GM19238 (cell line): ENCODE measurements around the gene SLC8A2.

Experiments
- DNase-seq: peaks from one replicate; pipeline ENCODE4 v3.0.0; 2011; ENCODE audit warnings: low spot score; ENCODE audit not compliant: insufficient read length

SLC8A2 gene

GRCh38 chr19:47459477-47459876 is 12.2 kb downstream of the SLC8A2 start:
- no peak for DNase-seq

DNA sequence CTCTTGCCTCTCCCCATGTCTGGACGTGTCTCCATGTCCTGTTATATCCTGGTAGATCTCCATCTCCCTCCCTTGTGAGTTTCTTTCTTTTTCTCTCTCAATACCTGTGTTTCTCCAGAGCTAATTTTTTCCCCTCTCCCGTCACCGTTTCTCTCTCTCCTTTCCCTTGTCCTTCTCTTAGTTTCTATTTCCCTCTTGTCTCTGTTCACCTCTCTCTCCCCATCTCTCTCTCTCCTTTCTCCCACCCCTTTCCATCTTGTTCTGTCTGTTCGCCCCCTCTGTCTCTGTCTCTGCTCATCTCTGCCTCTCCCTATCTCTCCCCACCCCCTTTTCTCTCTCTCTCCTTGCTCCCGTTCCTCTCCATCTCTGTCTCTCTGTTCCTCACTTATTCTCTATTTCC is 13.0 kb downstream of the SLC8A2 start:
- no peak for DNase-seq

DNA sequence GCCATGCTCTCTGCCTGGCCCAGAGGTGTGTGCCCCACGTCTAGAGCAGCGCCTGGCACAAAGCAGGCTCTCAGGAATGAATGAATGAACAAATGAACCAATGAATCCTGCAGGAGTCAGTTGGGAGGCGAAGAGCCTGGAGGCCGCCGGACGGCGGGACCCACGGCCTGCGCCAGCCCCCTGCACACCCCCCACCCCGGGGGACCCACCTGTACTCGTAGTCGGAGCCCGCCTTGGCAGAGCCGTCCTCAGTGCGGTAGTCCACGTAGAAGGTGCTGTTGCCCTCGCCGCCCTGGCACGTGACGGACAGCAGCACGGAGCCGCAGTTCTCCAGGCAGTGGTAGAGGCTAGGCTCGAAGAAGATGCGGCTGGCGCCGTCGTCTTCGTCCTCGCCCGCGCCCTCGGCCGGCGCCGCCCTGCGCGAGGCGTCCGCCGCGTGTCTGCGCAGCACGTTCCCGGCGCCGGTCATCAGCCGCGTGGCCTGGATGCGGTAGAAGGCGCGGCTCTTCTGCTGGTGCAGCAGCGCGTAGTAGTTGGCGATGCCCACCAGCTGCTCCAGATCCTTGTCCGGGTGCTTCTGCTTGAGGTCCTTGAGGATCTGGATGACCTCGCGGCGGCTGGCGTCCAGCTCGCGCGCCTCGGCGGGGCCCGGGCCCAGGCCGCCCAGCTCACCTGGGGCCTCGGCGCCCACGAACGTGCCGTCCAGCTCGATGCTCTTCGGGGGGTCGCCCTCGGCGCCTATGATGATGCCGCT is 14.8 kb downstream of the SLC8A2 start:
- no peak for DNase-seq

- no peak for DNase-seq
Measured at GRCh38 chr19:47450478-47450877, 21.2 kb downstream of the SLC8A2 start.

- no peak for DNase-seq
Measured at GRCh38 chr19:47448360-47448727, 23.3 kb downstream of the SLC8A2 start.

GRCh38 chr19:47447470-47448359 is 24.0 kb downstream of the SLC8A2 start:
- DNase-seq: no peak

- no peak for DNase-seq
Measured at GRCh38 chr19:47446534-47447469, 24.9 kb downstream of the SLC8A2 start.

GRCh38 chr19:47445937-47446402 is 25.7 kb downstream of the SLC8A2 start:
- no peak for DNase-seq

DNA sequence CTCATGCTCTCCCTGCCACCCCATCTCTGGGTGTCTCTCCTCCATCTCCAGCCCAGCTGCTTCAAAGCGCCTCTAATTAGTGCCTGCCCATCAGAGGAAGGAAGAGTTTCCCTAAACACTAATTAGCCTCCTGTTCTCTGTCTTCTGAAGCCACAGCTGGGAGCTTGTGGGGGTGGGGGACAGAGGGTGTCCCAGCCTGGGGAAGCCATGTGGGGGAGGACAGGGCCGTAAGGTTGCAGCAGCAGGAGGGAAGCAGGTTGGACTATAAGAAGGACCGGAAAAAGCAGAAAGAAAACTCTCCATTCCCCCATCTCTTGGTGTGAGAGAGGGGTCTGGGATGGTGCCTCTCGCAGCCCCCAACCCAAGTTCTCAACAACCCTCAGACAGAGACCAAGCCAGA is 26.2 kb downstream of the SLC8A2 start:
- no peak for DNase-seq

GRCh38 chr19:47444388-47444821 is 27.3 kb downstream of the SLC8A2 start:
- DNase-seq: no peak

GRCh38 chr19:47443331-47443730 is 28.4 kb downstream of the SLC8A2 start:
- DNase-seq: no peak

- DNase-seq: no peak
Measured at GRCh38 chr19:47438793-47439220, 32.9 kb downstream of the SLC8A2 start.

DNA sequence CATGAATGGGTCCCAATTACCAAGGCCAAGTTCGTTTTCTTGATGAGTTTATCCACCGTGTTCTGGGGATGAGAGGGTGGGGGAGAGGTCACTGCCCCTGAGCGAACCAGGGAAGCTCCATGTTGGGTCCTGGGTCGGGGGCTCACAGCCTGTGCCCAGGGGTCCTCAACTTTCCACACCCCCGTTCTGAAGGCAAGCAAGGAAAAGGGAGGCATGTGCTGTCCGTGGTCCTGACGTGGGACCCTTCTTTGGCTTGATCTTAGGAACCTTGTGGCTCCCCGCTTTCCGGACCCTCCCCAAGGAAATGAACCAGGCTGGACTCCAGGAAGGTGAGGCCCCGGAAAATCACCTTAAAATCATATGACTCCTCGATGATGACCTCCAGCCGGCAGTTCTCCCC is 34.2 kb downstream of the SLC8A2 start:
- no peak for DNase-seq

GRCh38 chr19:47436712-47437401 is 34.8 kb downstream of the SLC8A2 start:
- DNase-seq: peak; percentile 81

GRCh38 chr19:47435883-47436417 is 35.7 kb downstream of the SLC8A2 start:
- DNase-seq: no peak

DNA sequence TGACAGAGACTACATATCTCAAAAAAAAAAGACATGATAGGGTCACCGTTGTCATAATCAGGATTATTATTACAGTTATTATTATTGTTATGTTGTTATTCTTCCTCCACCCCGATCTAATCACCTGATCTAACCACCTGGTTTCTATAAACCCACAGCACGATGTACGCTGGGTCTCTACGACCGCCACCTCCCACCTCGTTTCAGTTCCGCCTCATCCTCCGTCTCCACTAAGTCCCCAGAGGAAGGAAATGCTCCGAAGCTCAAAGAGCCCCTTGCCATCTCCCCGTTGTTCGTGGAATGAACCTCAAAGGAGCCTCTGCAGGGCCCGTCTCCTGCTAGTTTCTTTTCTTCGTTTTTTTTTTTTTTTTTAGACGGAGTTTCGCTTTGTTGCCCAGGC is 36.5 kb downstream of the SLC8A2 start:
- no peak for DNase-seq

GRCh38 chr19:47434088-47434487 is 37.6 kb downstream of the SLC8A2 start:
- DNase-seq: no peak

DNA sequence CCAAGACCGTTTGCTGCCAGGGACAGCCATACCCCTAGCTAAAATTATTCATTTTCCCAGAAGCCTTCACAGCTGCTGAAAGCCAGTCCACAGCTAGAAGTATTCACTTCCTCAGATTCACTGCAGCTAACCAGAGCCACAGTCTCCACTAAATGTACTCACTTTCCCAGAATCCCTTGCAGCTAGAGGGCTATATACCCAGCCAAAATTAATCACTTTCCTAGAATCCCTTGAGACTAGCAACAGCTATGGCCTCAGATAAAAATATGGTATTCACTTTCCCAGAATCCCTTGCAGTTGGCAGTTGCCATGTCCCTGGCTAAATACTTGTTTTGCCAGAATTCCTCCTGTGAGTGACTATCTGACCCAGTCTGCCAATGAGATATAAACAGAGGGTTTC is 38.6 kb downstream of the SLC8A2 start:
- no peak for DNase-seq

GRCh38 chr19:47432499-47432898 is 39.2 kb downstream of the SLC8A2 start:
- no peak for DNase-seq

DNA sequence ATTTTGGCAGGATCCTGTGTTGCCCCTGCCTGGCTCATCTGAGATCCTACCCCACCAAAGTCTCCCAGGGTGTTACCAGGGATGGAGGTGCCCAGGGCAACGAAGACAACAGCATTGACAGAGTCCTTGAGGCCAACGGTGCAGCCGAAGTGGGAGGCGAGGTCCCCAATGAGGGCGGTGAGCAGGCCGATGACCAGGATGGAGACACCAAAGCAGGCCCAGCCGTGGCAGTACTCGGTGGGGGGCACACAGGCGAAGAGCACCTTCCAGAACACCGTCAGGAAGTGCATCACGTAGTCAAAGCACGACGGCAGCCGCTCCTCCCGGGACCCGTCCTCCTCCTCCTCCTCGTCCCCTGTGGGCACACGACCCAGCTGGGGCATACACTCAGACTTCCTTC is 39.6 kb downstream of the SLC8A2 start:
- no peak for DNase-seq
